H1 (cell line): Measurements from ENCODE around the gene NLRC5. TPM values are rescaled to one million over a fixed set of nuclear protein-coding genes. Genes with fewer than 3 reads are reported as not detected.

Experiments
- CTCF ChIA-PET: fragments of 300-600 bp; sonication (Branson Sonifier 250); formaldehyde crosslinking; loops from one replicate; lab custom pipeline; 2021; ENCODE audit not compliant: partially characterized antibody; lab: Charles Lee
- POLR2A ChIA-PET: fragments of 300-600 bp; sonication (Branson Sonifier 250); formaldehyde crosslinking; loops from one replicate; lab custom pipeline; 2021; ENCODE audit warnings: inconsistent platforms; ENCODE audit not compliant: partially characterized antibody; lab: Charles Lee
- DNase-seq, 2 experiments: peaks; one replicate each; pipeline versions ENCODE4 v3.0.0 to v3.0.0-alpha.2; 2010 to 2022; ENCODE audit warnings: low spot score in 2 of 2, low read depth in 1 of 2, mixed read lengths in 1 of 2
- FAIRE-seq: peaks from 2 replicates; lab custom pipeline; 2011; peaks lifted over from hg19 to GRCh38; lab: Jason Lieb, UNC
- H2AFZ ChIP-seq: 2 replicates; pipeline ENCODE4 v1.8.1; 2012; ENCODE audit warnings: low read length, inconsistent platforms
- H2AK5ac ChIP-seq: 2 replicates; pipeline ENCODE4 v1.6.1; 2013; ENCODE audit warnings: low read depth, low read length
- H2BK120ac ChIP-seq: replicated peaks from 2 replicates; pipeline ENCODE3; 2013; ENCODE audit warnings: low read depth, low read length, inconsistent platforms
- H2BK12ac ChIP-seq: 2 replicates; pipeline ENCODE4 v1.6.1; 2013; ENCODE audit warnings: low read depth, low read length
- H2BK15ac ChIP-seq: 2 replicates; pipeline ENCODE4 v1.6.1; 2013; ENCODE audit warnings: low read length
- H2BK20ac ChIP-seq: 2 replicates; pipeline ENCODE4 v1.6.1; 2013; ENCODE audit warnings: low read length
- H2BK5ac ChIP-seq: 2 replicates; pipeline ENCODE4 v1.6.1; 2013; ENCODE audit warnings: low read depth, low read length
- H3K14ac ChIP-seq: 2 replicates; pipeline ENCODE4 v1.6.1; 2013; ENCODE audit warnings: inconsistent platforms; ENCODE audit not compliant: insufficient read length
- H3K18ac ChIP-seq: 2 replicates; pipeline ENCODE4 v1.6.1; 2013; ENCODE audit warnings: low read length; ENCODE audit errors: extremely low read depth
- H3K23ac ChIP-seq: 2 replicates; pipeline ENCODE4 v1.6.1; 2013; ENCODE audit warnings: inconsistent platforms; ENCODE audit not compliant: insufficient read length
- H3K23me2 ChIP-seq: 2 replicates; pipeline ENCODE4 v1.6.1; 2013; ENCODE audit warnings: low read depth, low read length
- H3K27ac ChIP-seq: 2 replicates; pipeline ENCODE4 v1.6.1; 2011; ENCODE audit warnings: low read depth, low read length, inconsistent platforms
- H3K27me3 ChIP-seq, 4 experiments: replicated peaks in 1 of 4; 1 replicate in 1 of 4; 2 replicates in 3 of 4; pipeline versions ENCODE4 v1.6.1 to v1.8.1; 2011 to 2013; ENCODE audit warnings: low read length in 3 of 4, mild to moderate bottlenecking in 3 of 4, inconsistent platforms in 2 of 4, mixed read lengths in 2 of 4, moderate library complexity in 1 of 4; ENCODE audit not compliant: control insufficient read depth in 3 of 4, insufficient read depth in 3 of 4; ENCODE audit errors: extremely low read depth in 1 of 4
- H3K36me3 ChIP-seq, 4 experiments: 2 replicates each; pipeline versions ENCODE4 v1.6.1 to v1.8.1; 2011 to 2013; ENCODE audit warnings: mild to moderate bottlenecking in 4 of 4, low read length in 3 of 4, moderate library complexity in 2 of 4, control low read depth in 1 of 4, inconsistent platforms in 1 of 4; ENCODE audit not compliant: insufficient read depth in 4 of 4, control insufficient read depth in 2 of 4
- H3K4ac ChIP-seq: replicated peaks from 2 replicates; pipeline ENCODE3; 2013; ENCODE audit warnings: low read length, low read depth, mixed read lengths, inconsistent platforms; ENCODE audit not compliant: insufficient read length
- H3K4me1 ChIP-seq, 4 experiments: replicated peaks in 1 of 4; 1 replicate in 1 of 4; 2 replicates in 3 of 4; pipeline versions ENCODE4 v1.6.1 to v1.8.1; 2011 to 2013; ENCODE audit warnings: low read length in 3 of 4, inconsistent platforms in 2 of 4, mixed read lengths in 1 of 4; ENCODE audit not compliant: insufficient read depth in 4 of 4, control insufficient read depth in 3 of 4
- H3K4me2 ChIP-seq, 2 experiments: 2 replicates each; pipeline versions ENCODE4 v1.6.1 to v1.8.1; 2011 to 2013; ENCODE audit warnings: low read depth in 2 of 2, low read length in 2 of 2, control low read depth in 1 of 2, inconsistent platforms in 1 of 2, mild to moderate bottlenecking in 1 of 2; ENCODE audit not compliant: insufficient read depth in 1 of 2
- H3K4me3 ChIP-seq, 4 experiments: fragments of 200-600, 300-600 bp in 1 of 4; sonication (generic), shearing (Covaris generic), sonication (Bioruptor Twin) in 1 of 4; 2 replicates each; pipeline versions ENCODE4 v1.5.1 to v1.8.1; 2011 to 2016; ENCODE audit warnings: low read length in 4 of 4, low read depth in 3 of 4, control low read depth in 2 of 4, inconsistent platforms in 2 of 4, mild to moderate bottlenecking in 2 of 4, mixed read lengths in 1 of 4, moderate library complexity in 1 of 4; ENCODE audit not compliant: insufficient read depth in 2 of 4; ENCODE audit errors: extremely low read depth in 1 of 4
- H3K56ac ChIP-seq: replicated peaks from 2 replicates; pipeline ENCODE3; 2013; ENCODE audit warnings: low read depth, mild to moderate bottlenecking, mixed read lengths, low read length, inconsistent platforms; ENCODE audit not compliant: insufficient read length
- H3K79me1 ChIP-seq: 2 replicates; pipeline ENCODE4 v1.6.1; 2013; ENCODE audit warnings: low read depth, low read length, control low read depth
- H3K79me2 ChIP-seq, 2 experiments: 2 replicates each; pipeline versions ENCODE4 v1.6.1 to v1.8.1; 2012 to 2013; ENCODE audit warnings: low read length in 2 of 2, mild to moderate bottlenecking in 2 of 2, inconsistent platforms in 1 of 2; ENCODE audit not compliant: insufficient read depth in 2 of 2, control insufficient read depth in 1 of 2
- H3K9ac ChIP-seq, 4 experiments: replicated peaks in 1 of 4; 1 replicate in 1 of 4; 2 replicates in 3 of 4; pipeline versions ENCODE4 v1.6.1 to v1.8.1; 2011 to 2013; ENCODE audit warnings: low read depth in 3 of 4, low read length in 3 of 4, control low read depth in 2 of 4, mild to moderate bottlenecking in 2 of 4, moderate library complexity in 2 of 4, inconsistent platforms in 1 of 4; ENCODE audit errors: extremely low read depth in 1 of 4
- H3K9me3 ChIP-seq, 2 experiments: 2 replicates each; pipeline versions ENCODE4 v1.6.1 to v1.8.1; 2012 to 2013; ENCODE audit warnings: mild to moderate bottlenecking in 2 of 2, moderate library complexity in 2 of 2, control low read depth in 1 of 2, inconsistent platforms in 1 of 2, low read depth in 1 of 2, low read length in 1 of 2, mixed read lengths in 1 of 2; ENCODE audit not compliant: insufficient read depth in 2 of 2
- H4K20me1 ChIP-seq, 2 experiments: replicated peaks in 1 of 2; 2 replicates each; pipeline versions ENCODE3 to v1.8.1; 2011 to 2013; ENCODE audit warnings: inconsistent platforms in 2 of 2, low read length in 2 of 2, mild to moderate bottlenecking in 1 of 2; ENCODE audit not compliant: insufficient read depth in 2 of 2, control insufficient read depth in 1 of 2
- H4K5ac ChIP-seq: 2 replicates; pipeline ENCODE4 v1.6.1; 2013; ENCODE audit warnings: low read length, low read depth, mixed read lengths, inconsistent platforms; ENCODE audit not compliant: insufficient read length
- H4K8ac ChIP-seq: 2 replicates; pipeline ENCODE4 v1.8.0; 2013; ENCODE audit warnings: mild to moderate bottlenecking, moderate library complexity, low read length, inconsistent platforms; ENCODE audit not compliant: insufficient read depth; ENCODE audit errors: extremely low read depth
- H4K91ac ChIP-seq: replicated peaks from 2 replicates; pipeline ENCODE3; 2013; ENCODE audit warnings: low read length, mixed read lengths, inconsistent platforms; ENCODE audit not compliant: insufficient read length
- ASH2L ChIP-seq: fragments of 200-600, 300-600 bp; sonication (generic); IDR thresholded peaks from one replicate; pipeline ENCODE4 v1.7.1; 2017; ENCODE audit warnings: low read length
- BACH1 ChIP-seq: IDR thresholded peaks from 2 replicates; pipeline ENCODE4 v1.6.1; 2012; ENCODE audit warnings: low read length, improper control_type of control experiment
- BCL11A ChIP-seq, 2 experiments: IDR thresholded peaks; one replicate each; pipeline ENCODE4 v1.6.1; 2011; ENCODE audit warnings: low read depth in 2 of 2, low read length in 2 of 2, mild to moderate bottlenecking in 2 of 2
- CBX5 ChIP-seq: fragments of 300-800, 300-1000 bp; sonication (generic); IDR thresholded peaks from 2 replicates; pipeline ENCODE4 v1.7.1; 2016; ENCODE audit warnings: antibody characterized with exemption, low read length, low read depth
- CHD2 ChIP-seq: IDR thresholded peaks from 2 replicates; pipeline ENCODE4 v1.6.1; 2012; ENCODE audit warnings: low read length, improper control_type of control experiment
- NANOG ChIP-seq: IDR thresholded peaks from 2 replicates; pipeline ENCODE4 v1.6.1; 2011; ENCODE audit warnings: low read length, low read depth, mild to moderate bottlenecking, inconsistent platforms; ENCODE audit not compliant: insufficient read depth, poor library complexity, severe bottlenecking
- PHF8 ChIP-seq: fragments of 200-600 bp; sonication (generic); conservative IDR thresholded peaks from 2 replicates; pipeline ENCODE4 v1.7.1; 2012; ENCODE audit warnings: low read depth, mild to moderate bottlenecking, inconsistent platforms, low read length, moderate library complexity
- POLR2A ChIP-seq, 2 experiments: IDR thresholded peaks; 1 replicate in 1 of 2; 2 replicates in 1 of 2; pipeline ENCODE4 v1.6.1; 2011; ENCODE audit warnings: low read depth in 2 of 2, low read length in 2 of 2, mild to moderate bottlenecking in 2 of 2; ENCODE audit errors: control extremely low read depth in 1 of 2
- RBBP5 ChIP-seq: IDR thresholded peaks from 2 replicates; pipeline ENCODE4 v1.7.1; 2012; ENCODE audit warnings: low read depth, mild to moderate bottlenecking, inconsistent platforms, low read length, moderate library complexity, borderline replicate concordance
- RXRA ChIP-seq: IDR thresholded peaks from 2 replicates; pipeline ENCODE4 v1.6.1; 2011; ENCODE audit warnings: low read depth, mild to moderate bottlenecking, low read length, moderate library complexity; ENCODE audit not compliant: insufficient read depth
- TAF1 ChIP-seq: IDR thresholded peaks from 2 replicates; pipeline ENCODE4 v1.6.1; 2011; ENCODE audit warnings: mild to moderate bottlenecking, low read depth, low read length
- YY1 ChIP-seq: IDR thresholded peaks from 2 replicates; pipeline ENCODE4 v1.6.1; 2011; ENCODE audit warnings: low read depth, mild to moderate bottlenecking, low read length
- WGBS, 2 experiments: shearing (Covaris generic) in 1 of 2; methylation state at CpG; one replicate each; pipeline versions ENCODE4 v1.1.6 to v1.1.7; 2013 to 2015; ENCODE audit warnings: low lambda C conversion rate in 2 of 2, mixed read lengths in 2 of 2, inconsistent platforms in 1 of 2, low coverage in 1 of 2, missing lambda C conversion rate in 1 of 2; ENCODE audit not compliant: insufficient replicate concordance in 2 of 2, insufficient coverage in 1 of 2, insufficient read length in 1 of 2; ENCODE audit errors: extremely low coverage in 1 of 2, missing lambda C conversion rate in 1 of 2; 5-methylcytosine and 5-hydroxymethylcytosine counted together
- polyA plus RNA-seq, 7 experiments: library from polyadenylated mRNA; depleted of rRNA in 3 of 7; stranded (reverse) in 5 of 7; unstranded in 2 of 7; fragments of >200 nt in 5 of 7; fragments of 200-250 nt in 2 of 7; gene quantifications; 1 replicate in 5 of 7; 2 replicates in 1 of 7; 4 replicates in 1 of 7; pipeline versions ENCODE4 v1.2.1 to v1.2.3, GENCODE V29; 2011 to 2013; ENCODE audit warnings: missing spikeins in 2 of 7, mixed read lengths in 2 of 7
- total RNA-seq: library from RNA; stranded (reverse); fragmentation: NEBNext Ultra II Directional; extraction: Animal tissue kit (Norgen Biotek cat#: 25700); gene quantifications from 2 replicates; pipeline ENCODE4 v1.2.1, GENCODE V29; 2021
- TF ChIP-seq, protein P1 (sequence below): IDR thresholded peaks from 2 replicates; pipeline ENCODE4 v1.6.1; 2012; ENCODE audit warnings: inconsistent platforms

Gene NLRC5
- total and polyA plus RNA-seq, 2 of the 8 experiments (the other 6 are each of a cell fraction or from before 2014, with no cell fraction given), result 2.2 to 3.2 TPM

- Histone ChIP-seq H4K8ac (no peak overlapping the region), H2BK12ac (no peak overlapping the region), H2BK5ac (no peak overlapping the region), H2AK5ac (no peak overlapping the region), H3K23ac (no peak overlapping the region), H4K5ac (no peak overlapping the region), H3K4me3 (no peak overlapping the region), H4K20me1 (peaks cover 2% of the 10 kb centered on the region in 2 experiments), H3K9me3 (no peaks in the 10 kb centered on the region), H3K23me2 (no peaks in the 10 kb centered on the region), H3K36me3 (peaks cover 7 to 37% (median 26%) of the 10 kb centered on the region in 4 experiments), H3K4me2 (no peak overlapping the region), H4K91ac (no peak overlapping the region), H3K79me1 (no peaks in the 10 kb centered on the region), H2AFZ (no peak overlapping the region), H3K4ac (no peak overlapping the region), H3K27ac (no peak overlapping the region), H3K27me3 (no peaks in the 10 kb centered on the region), H3K18ac (no peak overlapping the region), H3K9ac (no peak overlapping the region), H3K79me2 (no peaks in the 10 kb centered on the region), H3K56ac (no peak overlapping the region), H3K14ac (no peak overlapping the region), H3K4me1 (no peaks in the 10 kb centered on the region), H2BK20ac (no peak overlapping the region), H2BK120ac (no peak overlapping the region), H2BK15ac (no peak overlapping the region)
- 88% methylated on average over 11 of the region's 12 CpGs; no CpG with 5 or more reads in 1 of the 2 experiments for WGBS, 2 experiments
- CTCF ChIA-PET, result interaction anchor here (0.6 to 1.2 kb wide), 3 partner anchors 18 to 906 kb away, joined by 3 to 6 read pairs (median 3); no protein-coding TSS in a partner anchor
- POLR2A ChIA-PET, result interaction anchor here (0.6 to 8.0 kb wide), 5 partner anchors 12 to 78 kb away, joined by 3 to 125 read pairs (median 3); partner anchors contain the start of gene HERPUD1
- FAIRE-seq, result no peak
- DNase-seq, result no peak
- TF ChIP-seq TAF1, result no peak
- TF ChIP-seq PHF8, result no peak
- no peak for TF ChIP-seq RXRA
- TF ChIP-seq YY1, result no peak
- TF ChIP-seq CHD2, result no peak
- no peak for TF ChIP-seq ASH2L
- TF ChIP-seq POLR2A (IDR thresholded peaks at IDR 0.05; ENCODE audit: control extremely low read depth in 1 of 2, low read depth in 2 of 2, low read length in 2 of 2), result no peak
- TF ChIP-seq, protein P1, sequence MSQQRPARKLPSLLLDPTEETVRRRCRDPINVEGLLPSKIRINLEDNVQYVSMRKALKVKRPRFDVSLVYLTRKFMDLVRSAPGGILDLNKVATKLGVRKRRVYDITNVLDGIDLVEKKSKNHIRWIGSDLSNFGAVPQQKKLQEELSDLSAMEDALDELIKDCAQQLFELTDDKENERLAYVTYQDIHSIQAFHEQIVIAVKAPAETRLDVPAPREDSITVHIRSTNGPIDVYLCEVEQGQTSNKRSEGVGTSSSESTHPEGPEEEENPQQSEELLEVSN, result no peak
- no peak for TF ChIP-seq BCL11A (IDR thresholded peaks at IDR 0.05; ENCODE audit: low read depth in 2 of 2, low read length in 2 of 2)
- no peak for TF ChIP-seq NANOG
- no peak for TF ChIP-seq RBBP5
- TF ChIP-seq BACH1, result no peak
- no peak for TF ChIP-seq CBX5
These were observed 43.4 kb upstream of the NLRC5 start for GRCh38 chr16:56945847-56946527.
